Measurements from ENCODE around the gene AVPR2.

Gene AVPR2

GRCh38 chrX:153934762-153935325 is 30.4 kb downstream of the AVPR2 start, which contains the start of gene NAA10:
Gene NAA10 (minus strand): TSS chrX:153935037. CDS start chrX:153934904, 133 bp downstream.
- DNase-seq, result peak; percentile 22 to 32

GRCh38 chrX:153935326-153935851 is 30.9 kb downstream of the AVPR2 start:
- DNase-seq, result no peak

GRCh38 chrX:153937056-153937455 is 32.6 kb downstream of the AVPR2 start:
- no peak for DNase-seq

- DNase-seq, result no peak
These were observed 33.8 kb downstream of the AVPR2 start for GRCh38 chrX:153938226-153938786.

- no peak for DNase-seq
These were observed 35.1 kb downstream of the AVPR2 start for GRCh38 chrX:153939573-153939972.

GRCh38 chrX:153941336-153942252 is 37.1 kb downstream of the AVPR2 start:
- DNase-seq, result no peak

GRCh38 chrX:153944140-153944799 is 39.8 kb downstream of the AVPR2 start, which contains the start of gene RENBP:
Gene RENBP (minus strand): TSS chrX:153944643. CDS start chrX:153944610, 33 bp downstream.
- no peak for DNase-seq

GRCh38 chrX:153944800-153945150 is 40.3 kb downstream of the AVPR2 start:
- no peak for DNase-seq

- no peak for DNase-seq
These were observed 41.8 kb downstream of the AVPR2 start for GRCh38 chrX:153945956-153946943.

GRCh38 chrX:153947009-153947769 is 42.7 kb downstream of the AVPR2 start:
- peak; percentile 44 to 78 for DNase-seq

GRCh38 chrX:153948002-153948466 is 43.6 kb downstream of the AVPR2 start:
- no peak for DNase-seq

- DNase-seq, result no peak
These were observed 44.7 kb downstream of the AVPR2 start for GRCh38 chrX:153948847-153949805.

GRCh38 chrX:153950127-153950526 is 45.7 kb downstream of the AVPR2 start:
- DNase-seq, result no peak

- DNase-seq, result no peak
These were observed 47.4 kb downstream of the AVPR2 start for GRCh38 chrX:153951683-153952372.

GRCh38 chrX:153952373-153953026 is 48.0 kb downstream of the AVPR2 start:
- no peak for DNase-seq

GRCh38 chrX:153953342-153953830 is 48.9 kb downstream of the AVPR2 start:
- no peak for DNase-seq

- no peak for DNase-seq
These were observed 49.6 kb downstream of the AVPR2 start for GRCh38 chrX:153953892-153954557.

Data from AML-193 (cell line).